MM.1S (cell line): Measurements from ENCODE around the gene TESK2.

Experiments
- EZH2 ChIP-seq: fragments of 300-600 bp; sonication (generic); optimal IDR thresholded peaks from 2 replicates; pipeline ENCODE3; 2017; ENCODE audit warnings: low read depth, mild to moderate bottlenecking, antibody characterized with exemption, low read length, mixed read lengths
- TF ChIP-seq, protein P1 (sequence below): fragments of 300-600 bp; sonication (generic); IDR thresholded peaks from 2 replicates; pipeline ENCODE4 v1.5.1; 2016; ENCODE audit warnings: antibody characterized with exemption, low read length, mixed read lengths

DNA sequence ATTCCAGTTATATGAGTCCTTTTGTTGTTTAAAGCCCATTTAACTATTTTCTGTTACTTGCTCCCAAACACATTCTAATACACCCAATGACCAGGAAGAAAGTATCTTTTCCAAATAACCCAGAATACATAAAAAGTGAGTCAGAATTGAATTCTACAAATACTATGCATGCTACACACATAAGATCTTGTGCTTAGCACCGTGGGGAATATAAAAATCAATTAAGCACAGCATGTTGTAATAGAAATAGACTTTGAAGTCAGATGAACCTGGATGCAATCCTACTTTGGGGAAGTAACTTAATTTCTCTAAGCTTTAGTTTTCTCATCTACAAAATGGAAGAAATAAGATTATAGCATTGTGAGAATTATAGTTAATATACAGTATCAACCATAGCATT lies 110.2 kb downstream of the TESK2 start:
- TF ChIP-seq, protein P1, sequence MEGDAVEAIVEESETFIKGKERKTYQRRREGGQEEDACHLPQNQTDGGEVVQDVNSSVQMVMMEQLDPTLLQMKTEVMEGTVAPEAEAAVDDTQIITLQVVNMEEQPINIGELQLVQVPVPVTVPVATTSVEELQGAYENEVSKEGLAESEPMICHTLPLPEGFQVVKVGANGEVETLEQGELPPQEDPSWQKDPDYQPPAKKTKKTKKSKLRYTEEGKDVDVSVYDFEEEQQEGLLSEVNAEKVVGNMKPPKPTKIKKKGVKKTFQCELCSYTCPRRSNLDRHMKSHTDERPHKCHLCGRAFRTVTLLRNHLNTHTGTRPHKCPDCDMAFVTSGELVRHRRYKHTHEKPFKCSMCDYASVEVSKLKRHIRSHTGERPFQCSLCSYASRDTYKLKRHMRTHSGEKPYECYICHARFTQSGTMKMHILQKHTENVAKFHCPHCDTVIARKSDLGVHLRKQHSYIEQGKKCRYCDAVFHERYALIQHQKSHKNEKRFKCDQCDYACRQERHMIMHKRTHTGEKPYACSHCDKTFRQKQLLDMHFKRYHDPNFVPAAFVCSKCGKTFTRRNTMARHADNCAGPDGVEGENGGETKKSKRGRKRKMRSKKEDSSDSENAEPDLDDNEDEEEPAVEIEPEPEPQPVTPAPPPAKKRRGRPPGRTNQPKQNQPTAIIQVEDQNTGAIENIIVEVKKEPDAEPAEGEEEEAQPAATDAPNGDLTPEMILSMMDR = no peak
- TF ChIP-seq EZH2 = no peak
